Stimulated activated CD4-positive, alpha-beta T cell treated with anti-CD3 and anti-CD28 coated beads, Interleukin-4, amount 100 ng/mL, for 24 hours (primary cell): ENCODE measurements around the gene PRXL2A.
"Not testable (repeated sequence)": the region's sequence is repeated elsewhere in the genome, so short reads cannot be mapped to it uniquely, and the experiment has no call there.

ENCODE experiments used
- DNase-seq: peaks from one replicate; pipeline ENCODE4 v3.0.0-alpha.2; 2020

The PRXL2A gene

DNA sequence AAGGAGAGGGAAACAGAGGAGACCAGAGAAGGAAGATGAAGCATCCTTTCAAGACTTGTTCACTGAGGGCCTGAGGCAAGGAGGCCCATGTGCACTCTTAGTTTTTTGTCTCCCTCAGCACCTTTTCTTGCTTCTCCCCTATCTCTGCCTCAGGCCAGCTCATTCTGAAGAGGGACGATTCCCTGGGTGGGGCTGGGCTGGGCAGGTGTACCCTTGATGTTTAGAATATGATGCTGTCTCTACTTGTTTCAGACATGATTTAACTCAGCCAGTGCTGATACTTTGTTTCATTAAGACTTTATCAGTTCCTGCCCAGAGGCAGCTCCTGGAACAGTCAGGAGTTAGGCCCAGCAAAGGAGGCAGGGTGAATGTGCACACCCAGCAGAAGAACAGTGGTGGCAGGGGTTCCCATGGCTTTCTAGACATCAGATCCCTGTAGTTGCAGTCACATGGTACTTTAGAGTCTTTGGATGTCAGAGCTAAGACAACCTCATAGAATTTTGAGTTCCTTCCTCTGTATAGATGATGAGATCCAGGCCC is 3.4 kb downstream of the PRXL2A start:
- DNase-seq = no peak

DNA sequence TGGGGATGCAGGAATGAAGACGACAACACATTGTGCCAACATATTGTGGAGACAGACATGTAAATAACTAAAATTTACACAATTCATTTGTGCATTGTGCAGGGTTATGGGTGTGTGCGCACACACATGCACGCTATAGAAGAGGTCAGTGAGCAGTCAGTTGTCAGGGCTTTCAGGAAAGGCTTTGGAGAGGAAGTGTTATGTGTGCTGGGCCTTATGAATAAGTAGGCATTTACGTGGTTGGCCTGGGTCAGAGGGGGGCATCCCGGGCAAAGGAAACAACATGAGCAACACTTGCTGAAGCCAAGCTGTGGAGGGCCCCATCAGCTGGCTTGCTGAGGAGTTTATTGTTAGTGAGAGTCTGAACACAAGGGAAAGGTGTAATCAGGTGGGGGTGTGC is 4.1 kb downstream of the PRXL2A start:
- DNase-seq = no peak

DNA sequence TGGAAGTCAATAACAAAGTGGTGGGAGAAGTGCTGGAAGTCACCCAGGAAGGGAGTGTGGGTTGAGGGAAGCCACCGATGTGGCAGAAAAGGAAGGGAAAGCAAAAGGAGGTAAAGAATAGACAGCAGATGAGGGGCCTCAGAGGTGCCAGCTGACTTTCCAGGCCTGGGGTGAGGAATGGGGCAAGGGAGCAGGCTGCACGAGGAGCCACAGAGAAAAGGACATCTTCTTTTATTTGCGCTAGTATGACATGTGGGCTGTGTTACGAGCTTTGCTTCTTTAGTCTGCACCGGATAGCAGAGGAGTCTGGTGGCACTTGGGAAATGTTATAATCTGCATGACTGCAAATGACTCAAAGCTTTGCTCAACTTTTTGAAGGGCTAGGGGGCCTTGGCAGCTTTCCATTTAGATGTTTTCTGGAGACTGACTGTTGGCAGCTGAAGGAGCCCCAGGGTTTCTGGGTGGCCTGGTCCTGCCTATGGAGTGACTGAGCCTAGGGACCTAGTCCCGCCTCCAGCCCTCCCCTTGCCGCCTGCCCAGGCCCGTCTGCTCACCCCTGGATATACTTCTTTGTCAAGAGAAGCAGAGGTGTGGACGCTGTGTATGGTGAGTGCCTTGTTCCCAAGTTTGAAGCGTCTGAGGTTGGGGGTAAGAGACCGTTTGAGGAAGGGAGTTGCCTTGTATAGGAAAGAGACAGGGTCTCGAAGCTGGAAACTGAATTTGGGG is 5.1 kb downstream of the PRXL2A start:
- DNase-seq = no peak

DNA sequence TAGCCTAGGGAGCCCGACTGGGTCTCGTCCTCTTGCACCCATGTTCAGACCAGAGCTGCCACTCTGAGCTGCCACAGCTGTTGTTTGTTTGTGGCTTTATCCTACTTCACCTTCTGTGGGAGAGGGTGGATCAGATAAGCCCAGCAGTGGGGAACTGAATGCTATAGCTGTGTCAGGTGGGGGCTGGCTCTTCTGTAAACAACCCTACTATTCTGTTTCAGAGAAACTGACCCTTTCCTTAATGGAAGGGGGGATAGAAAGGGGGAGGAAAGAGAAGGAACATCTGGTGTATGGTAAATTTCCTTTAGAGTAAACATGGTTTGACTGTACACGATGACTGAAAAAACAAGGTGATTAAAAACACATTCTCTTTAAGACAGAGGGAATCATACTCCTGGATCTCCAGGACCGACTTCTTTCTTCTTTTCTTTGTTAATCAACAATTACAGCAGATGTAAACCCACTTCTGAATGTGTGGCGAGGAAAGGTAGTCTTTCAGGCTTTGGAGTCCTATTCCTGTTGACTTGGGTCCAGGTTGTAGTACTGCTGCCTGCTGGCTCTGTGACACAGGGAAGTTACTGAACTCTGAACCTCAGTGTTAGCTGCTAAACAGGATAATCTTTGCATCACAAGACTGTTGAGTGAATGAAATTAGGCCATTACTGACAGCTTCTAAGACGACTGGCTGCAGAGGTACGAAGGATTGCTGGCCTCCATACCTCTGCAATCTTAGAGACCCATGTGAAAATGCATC is 6.0 kb downstream of the PRXL2A start:
- DNase-seq = no peak

DNA sequence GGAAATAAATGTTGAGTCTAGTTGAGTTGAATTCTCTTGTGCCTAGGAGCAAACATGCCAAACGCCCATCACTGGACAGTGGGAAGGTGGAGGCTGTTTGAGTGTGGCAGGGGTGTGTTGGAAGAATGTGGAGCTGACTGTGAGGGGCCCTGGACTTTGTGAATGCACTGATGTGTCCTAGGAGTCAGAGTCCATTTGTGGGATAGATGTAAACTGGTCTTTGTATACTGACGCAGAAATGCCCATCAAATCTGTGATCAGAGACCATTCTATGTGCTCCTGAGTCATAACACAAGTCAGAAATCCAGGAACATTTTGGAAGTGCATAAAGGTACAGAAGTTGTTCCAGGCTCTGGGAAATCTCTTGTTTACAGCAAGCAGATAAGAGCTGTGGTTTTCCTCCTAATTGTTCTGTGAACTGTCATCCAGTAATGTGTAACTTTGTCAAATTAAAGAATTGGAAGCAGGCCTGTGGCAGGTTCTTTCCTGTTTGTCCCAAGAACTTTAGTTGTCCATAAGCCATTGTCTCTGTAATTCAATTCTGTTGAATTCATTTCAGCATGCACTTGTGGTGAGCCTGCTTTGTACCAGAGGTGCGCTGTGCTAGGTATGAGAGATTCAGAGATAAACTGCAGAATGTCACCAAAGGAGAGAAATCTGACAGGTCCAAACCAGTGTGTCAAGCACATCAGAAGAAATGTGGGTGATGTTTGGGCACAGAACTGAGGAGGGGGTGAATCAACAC is 7.6 kb downstream of the PRXL2A start:
- no peak for DNase-seq

DNA sequence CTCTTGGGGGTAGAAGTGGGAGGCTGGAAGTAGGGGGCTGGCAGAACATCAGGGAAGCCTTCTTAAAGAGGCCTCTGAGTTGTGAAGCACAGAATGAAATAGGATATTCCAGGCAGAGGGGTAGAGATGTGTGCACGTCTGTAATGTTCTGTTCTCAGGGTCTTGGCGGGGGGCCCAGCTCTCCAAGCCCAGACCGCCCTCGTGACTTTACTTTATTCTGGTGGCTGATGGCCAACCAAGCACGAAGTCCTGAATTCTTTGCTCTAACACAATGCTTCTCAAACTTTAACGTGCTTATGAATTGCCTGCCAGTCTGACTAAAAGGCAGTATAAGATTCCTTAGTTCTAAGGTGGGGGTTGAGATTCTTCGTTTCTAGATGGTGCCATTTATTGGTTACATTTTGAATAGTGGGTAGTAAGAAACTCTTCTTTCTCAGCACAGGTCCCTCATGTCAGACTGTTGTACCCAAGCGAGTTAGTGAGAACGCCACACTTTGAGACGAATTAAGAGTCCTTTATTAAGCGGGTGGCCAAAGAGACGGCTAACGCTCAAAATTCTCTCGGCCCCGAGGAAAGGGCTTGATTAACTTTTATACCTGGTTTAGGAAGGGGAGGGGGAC is 8.2 kb downstream of the PRXL2A start:
- DNase-seq = no peak

DNA sequence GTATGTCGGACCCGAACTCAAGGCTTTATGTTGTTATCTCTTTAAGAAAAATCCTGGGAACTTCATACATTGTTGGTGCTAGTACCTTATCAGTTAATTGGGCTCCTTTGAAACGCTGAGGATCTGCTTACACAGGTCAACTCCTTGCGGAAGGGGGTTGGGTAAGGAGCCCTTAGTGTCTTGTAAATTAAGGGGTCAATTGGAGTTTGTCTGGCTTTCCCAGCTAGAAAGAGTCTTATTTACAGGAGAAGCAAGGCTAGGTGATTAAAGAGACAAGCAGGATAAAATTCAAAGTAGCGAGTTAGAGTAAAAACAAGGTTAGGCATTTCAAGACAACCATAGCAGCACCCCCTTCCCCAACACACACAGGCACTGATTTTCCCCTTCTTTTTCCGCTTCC is 8.9 kb downstream of the PRXL2A start:
- DNase-seq = not testable (repeated sequence)

DNA sequence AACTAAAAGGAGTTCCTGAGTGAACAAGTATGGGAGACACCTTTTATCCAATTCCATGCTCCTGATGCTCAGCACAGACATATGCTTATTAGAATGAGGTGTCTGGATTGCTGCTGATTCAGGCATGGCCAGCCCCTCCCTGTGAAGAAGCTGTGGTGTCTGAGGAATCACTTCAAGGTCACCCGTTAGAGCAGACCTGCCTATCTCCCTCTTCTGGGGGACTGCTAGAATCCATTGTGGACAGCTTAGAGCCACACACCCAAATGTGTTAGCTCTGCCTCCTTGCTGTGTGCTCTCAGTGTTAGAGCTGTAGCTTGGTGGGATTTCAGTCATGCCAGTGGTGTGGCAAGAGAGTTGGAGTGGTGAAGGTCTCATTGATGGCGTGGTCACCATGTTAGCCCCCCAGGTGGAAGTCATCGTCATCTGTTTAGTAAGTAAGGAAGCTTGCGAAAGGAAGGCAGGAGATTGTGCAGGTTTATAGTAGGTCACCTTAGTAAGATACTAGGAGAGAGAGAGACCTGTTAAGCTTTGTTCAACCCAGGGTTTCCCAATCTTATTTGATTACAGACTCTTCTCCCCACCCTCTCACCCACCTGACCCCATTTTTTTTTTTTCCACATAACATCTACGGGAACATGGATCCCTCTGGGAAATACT is 12.8 kb downstream of the PRXL2A start:
- DNase-seq = no peak

DNA sequence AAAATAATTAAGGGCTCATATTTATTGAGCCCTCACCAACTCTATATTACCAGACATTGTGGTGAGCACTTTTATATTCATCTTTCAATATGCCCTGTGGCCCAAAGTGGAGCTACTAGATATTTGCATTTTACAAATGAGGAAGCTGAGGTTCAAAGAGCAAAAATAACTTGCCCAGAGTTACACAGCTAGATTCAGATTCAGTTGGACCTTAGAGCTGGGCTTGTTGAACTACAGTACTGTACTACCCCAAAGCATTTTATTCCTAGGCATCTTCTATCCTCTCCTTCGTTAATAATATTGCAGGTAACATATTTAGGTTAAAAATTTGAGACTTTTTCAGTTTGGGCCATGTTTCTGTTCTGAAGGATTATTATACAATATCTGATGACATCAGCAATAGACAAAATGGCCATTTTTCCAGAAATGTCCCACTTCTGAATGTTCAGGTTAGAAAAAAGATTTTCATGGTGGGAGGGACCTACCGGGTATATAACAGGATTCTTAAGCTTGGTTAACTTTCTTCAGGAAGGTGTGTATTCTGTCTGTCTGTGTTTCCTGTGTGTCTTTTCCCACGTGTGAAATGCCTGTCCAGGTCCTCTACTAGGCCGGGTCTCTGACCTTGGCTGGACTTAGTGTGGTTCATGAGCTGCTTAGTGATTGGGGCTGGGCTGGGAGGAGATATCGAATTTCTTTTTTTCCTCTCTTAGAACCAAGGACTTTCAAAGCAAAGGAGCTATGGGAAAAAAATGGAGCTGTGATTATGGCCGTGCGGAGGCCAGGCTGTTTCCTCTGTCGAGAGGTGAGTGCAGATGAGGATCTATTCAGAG is 13.6 kb downstream of the PRXL2A start:
- no peak for DNase-seq

DNA sequence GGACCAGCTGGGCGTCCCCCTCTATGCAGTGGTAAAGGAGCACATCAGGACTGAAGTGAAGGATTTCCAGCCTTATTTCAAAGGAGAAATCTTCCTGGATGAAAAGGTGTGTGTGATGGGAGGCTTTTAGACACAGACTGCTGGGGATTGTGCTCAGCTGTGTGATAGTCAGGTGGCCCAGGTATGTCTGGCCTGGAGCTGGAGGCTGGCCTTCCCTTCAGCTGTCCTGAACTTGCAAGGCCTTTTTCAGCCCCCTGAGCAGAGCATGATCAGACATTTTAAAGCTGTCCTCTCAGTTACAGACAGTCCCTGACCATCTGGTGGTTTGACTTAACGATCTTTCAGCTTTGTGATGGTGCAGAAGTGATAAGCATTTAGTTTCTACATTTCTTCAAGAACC is 17.6 kb downstream of the PRXL2A start:
- no peak for DNase-seq

DNA sequence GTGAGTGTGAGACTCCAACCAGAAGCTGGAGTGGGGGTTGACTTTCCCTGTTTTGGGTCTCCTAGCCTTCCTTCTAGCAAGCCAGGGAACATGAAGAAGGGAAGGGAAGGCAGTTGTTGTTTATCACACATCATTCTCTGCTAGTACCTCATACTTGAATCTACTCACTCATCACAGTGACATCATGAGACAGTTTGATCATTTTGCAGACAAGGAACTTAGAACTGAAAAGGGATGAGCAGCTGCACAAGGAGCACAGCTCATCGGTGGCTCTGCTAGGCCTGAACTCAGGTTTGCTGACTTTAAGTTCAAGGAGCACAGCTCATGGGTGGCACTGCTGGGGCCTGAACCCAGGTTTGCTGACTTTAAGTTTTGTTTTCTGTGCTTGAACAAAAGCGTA is 19.2 kb downstream of the PRXL2A start:
- no peak for DNase-seq

DNA sequence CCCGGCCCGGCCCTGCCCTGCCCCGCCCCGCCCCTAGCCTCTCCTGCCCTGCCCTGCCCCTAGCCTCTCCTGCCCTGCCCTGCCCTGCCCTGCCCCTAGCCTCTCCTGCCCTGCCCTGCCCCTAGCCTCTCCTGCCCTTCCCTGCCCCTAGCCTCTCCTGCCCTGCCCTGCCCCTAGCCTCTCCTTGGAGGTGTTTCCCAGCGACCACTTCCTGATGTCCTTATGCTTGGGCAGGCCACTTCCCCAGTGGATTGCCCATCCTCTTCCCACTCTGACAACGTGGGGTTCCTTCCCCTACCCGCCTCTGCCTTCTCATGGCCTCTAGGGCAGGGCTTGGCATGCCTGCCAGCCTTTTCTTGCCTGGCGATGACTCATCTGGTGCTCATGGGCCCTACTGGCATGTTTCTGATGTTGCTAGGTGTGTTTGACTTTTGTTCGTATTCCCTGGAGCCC is 21.2 kb downstream of the PRXL2A start:
- DNase-seq = no peak

DNA sequence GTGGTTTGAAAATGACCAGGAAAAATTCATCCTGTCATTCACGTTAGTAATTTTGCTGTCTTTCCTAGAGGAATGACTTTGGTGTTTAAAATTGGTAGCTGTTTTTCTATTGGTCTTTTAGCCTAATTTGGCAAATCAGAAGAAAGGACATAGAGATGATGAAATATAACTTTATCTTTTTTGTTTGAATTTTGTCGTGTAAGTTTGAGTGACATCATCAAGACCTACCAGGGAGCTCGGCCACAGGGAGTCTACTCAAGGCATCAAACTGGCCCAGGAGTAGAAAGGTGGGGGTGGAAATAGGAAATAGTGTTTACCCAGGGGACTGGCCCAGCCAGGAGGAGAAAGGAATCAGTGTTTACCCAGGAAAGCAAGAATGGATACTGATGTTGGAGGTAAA is 24.8 kb downstream of the PRXL2A start:
- no peak for DNase-seq

DNA sequence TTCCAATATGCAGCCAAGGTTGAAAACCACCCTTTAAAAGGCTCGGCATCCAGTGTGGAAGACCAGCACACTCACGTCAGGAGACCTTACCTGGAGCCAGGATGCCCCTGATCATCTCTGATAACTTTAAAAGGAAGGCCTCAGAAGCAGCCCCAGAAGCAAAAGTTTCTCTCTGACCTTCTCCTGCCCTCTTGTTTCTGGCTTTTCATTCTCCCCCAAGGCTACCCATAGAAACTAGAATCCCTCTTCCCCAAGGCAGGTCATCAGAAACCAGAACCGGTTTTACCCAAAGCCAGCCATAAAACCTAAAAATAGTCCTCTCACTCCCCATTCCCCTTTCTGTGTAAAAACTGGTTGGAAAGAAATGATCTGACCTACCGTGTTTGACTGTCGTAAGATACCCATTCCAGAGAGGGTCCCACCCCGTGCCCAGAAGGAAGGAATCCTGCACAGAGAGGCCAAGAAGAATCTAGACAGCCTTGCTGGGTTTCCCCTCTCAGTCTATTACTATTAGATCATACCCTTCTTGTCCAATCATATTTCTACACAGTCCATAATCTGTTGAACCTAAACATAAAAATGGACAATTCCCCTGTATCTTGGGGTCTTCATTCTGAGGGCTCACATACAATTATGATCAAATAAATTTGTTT is 28.2 kb downstream of the PRXL2A start:
- no peak for DNase-seq

DNA sequence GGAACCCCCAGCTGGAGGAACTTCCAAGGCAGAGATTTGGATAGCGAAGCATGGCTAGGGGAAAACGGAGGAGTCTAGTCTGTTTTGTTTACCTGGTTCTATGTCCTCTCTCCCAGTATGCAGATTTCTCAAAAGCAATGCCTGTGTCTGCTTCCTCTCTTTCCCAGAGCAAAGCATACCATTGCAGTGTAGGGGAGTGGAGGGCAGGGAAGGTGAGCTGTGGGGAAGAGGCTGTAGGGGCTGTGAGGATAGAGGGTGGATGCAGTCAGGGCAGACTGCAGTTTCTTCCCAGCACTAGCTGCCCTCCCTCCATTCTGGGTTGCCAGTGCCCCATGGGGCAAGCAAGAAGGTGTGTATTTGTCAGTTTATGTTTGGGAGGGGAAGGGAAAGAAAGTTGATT is 28.9 kb downstream of the PRXL2A start:
- no peak for DNase-seq

DNA sequence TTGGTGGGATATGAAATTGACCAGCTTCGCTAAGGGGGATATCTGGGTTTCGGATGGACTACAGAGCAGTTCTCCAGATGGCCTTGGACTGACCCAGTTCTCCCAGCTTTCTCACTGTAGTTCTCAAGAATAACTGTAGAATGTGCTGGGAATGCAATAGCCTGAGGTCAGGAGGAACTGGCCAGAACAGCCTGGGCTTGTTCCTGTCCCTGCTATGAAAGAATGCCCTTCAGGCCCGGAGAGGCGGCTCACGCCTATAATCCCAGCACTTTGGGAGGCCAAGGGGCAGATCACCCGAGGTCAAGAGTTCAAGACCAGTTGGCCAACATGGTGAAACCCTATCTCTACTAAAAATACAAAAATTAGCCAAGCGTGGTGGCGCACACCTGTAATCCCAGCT is 33.5 kb downstream of the PRXL2A start:
- DNase-seq = no peak

DNA sequence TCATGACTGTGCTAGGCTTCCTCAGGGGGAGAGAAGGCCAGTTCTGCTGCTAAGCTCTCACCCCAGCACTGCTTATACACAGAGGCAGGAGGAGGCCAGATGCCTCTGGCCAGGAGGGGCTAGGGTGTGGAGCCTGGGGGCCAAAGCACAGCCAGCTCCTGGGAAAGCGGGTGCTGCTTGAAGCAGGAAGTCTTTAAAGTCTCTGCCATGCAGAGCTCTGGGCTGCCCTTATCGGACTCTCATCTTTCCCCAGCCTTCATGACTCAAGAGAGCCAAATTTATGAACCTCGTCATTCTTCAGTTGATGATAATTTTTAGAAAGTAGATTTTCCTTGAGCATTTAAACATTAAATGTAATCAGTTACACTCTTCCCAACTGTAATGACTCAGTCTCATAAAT is 34.5 kb downstream of the PRXL2A start:
- no peak for DNase-seq

DNA sequence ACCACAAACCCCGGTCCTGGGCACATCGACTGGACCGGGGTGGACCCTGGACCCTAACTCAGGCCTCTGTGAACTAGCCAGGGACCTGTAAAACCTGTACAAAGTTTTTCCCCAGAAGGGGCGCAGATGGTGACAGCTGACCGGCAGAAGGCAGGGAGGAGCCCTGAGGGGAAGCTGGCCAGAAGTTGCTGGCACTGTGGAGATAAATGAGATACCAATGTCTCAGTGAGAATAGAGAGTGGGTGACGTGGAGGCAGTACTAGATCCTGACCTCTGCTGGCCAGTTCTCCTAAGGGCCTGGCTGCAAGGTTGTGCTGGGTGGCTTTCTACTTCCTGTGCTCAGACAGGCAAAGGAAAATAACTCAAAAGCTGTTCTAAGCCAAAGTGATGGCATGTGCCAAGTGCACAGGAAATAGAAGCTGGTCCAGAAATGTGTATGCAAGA is 35.2 kb downstream of the PRXL2A start:
- no peak for DNase-seq

DNA sequence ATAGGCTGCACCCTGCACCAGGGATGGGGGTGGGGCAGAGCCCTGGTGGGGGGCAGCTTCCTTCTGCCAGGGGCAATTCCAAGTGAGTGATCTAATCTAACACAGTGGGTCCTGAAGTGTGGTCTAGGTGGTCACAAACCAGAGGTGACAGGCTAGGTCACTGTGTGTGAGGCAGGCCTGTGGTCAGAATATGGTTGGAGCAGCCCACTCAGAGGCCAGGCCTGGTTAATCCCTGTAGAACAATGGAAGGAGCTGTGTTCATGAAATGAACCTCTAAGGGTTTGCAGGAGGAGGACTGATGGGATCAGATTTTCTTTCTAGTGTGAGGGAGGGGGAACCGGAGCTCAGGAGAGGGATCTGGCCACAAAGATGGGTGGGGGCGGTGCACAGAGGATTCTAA is 35.8 kb downstream of the PRXL2A start:
- DNase-seq = no peak

DNA sequence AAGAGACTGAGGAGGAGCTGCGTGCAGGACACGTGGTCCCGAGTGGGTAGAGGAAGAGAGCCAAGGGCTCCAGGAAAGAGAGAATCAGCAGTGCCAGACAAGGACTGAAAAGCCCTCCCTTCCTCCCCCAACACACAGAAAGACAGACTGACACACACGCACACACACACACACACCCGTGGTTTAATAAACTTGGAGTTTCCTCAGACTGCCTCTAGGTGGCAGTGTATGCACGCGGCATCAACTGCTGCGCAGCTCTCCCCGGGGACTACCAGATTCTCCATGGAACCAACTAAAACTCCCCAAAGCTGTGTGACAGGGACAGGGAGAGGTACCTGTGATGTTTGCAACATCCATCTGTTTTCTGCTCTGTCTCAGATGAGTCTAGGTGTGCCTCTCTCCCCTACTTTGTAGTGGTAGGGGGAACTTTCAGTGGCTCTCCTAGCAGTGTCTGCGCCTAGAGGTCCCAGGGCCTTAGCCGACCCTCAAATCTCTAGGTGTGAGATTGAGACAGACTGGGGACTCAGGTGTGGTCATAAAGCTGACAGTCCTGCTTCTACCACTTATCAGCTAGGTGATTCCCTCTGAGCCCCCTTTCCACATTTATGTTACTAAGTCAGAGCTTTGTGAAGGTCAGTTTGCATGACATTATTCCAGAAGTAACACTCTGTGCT is 36.4 kb downstream of the PRXL2A start:
- DNase-seq = peak; percentile 72
